ENCODE results near the gene LIPF. TPM values are rescaled to one million over a fixed set of nuclear protein-coding genes. Genes with fewer than 3 reads are reported as not detected.

LIPF gene
- total RNA-seq, 1 donor, result not detected

DNA sequence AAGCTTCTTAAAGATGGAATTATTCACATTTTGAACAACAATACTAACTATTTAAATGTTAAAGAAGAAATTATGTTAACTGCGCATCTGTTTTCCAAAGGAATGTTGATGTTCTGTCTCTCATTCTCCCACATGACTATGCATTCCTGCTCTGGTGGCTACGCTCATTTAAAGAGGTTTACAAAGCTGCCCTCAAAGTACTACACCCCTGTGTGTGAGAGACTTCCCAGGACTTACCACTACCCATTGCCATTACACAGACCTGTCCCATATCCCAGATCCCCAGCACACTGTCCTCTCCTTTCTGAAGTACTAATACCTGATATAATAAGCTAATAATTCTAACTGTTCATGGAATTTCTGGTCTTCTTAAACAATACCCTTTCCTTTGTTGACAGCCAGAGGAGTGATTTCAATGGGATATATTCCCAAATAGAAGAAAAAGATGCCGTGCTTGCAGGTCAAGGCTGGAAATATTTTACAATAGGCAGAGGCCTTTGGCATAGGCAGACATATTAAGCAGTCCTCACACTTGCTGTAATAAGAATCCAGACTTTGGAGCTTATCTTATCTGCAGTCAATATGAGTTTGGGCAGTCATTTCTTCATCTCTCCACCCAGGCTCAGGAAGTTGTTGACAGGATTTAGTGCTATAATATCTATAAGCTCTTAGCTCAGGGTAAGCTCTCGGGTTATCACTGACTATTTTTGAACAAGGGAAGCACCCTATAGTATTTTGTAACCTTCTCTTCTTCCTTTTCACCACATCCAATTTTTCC, 12.2 kb downstream of the LIPF start:
- no peak for DNase-seq (ENCODE audit: low read depth in 2 of 3, low spot score in 2 of 3)

GRCh38 chr10:88680958-88681357, 16.7 kb downstream of the LIPF start:
- DNase-seq (ENCODE audit: low read depth in 2 of 3, low spot score in 2 of 3), result no peak

- no peak for DNase-seq (ENCODE audit: low read depth in 2 of 3, low spot score in 2 of 3)
Observed at GRCh38 chr10:88682491-88682890, 18.2 kb downstream of the LIPF start.

DNA sequence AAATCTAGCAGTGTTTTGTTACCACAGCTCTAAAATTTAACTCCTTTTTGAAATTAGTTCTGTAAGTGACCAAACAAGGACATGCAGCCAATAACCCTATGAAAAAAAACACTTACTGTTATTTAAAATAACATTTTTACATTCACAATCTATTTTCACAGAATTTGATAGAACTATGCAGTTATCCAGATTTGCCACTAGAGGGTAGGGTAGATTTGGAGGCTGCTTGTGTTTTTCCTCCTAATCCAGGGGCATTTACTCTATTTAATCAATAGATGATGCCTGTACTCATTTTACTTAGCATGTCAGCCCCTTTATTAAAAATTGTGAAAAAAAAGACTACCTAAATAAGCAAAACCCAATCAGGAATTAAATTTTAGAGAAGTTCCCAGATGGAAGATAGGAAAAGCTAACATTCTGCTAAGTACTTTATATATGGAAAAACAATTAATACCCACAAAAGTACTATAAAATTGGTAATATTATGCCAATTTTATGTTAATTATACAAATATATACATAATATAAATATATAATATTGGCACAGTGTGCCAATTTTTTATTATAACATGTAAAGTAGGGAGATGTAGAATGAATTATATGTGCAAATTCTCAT, 23.7 kb downstream of the LIPF start:
- DNase-seq (ENCODE audit: low read depth in 2 of 3, low spot score in 2 of 3), result peak in 2 of 3 donors; percentile 12 to 33

DNA sequence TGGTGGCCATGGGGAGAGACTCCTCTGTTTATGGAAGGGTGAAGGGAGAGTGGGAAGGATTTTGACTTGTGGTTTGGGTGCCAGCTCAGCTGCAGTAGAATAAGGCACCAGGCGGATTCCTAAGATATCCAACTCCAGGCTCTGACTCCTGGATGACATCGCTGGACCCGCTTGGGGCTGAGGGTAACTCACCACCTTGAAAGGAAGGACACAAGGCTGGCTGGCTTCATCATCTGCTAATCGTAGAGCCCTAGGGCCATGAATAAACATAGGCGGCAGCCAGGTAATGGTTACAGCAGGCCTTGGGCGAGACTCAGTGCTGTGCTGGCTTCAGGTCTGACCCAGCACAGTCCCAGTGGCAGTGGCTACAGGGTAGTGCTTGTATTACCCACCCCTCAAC, 25.1 kb downstream of the LIPF start:
- no peak for DNase-seq (ENCODE audit: low read depth in 2 of 3, low spot score in 2 of 3)

GRCh38 chr10:88693392-88694020, 29.3 kb downstream of the LIPF start:
- peak in 2 of 3 donors; percentile 12 to 35 for DNase-seq (ENCODE audit: low read depth in 2 of 3, low spot score in 2 of 3)

- no peak for DNase-seq (ENCODE audit: low read depth in 2 of 3, low spot score in 2 of 3)
Observed at GRCh38 chr10:88702848-88703597, 38.8 kb downstream of the LIPF start.

DNA sequence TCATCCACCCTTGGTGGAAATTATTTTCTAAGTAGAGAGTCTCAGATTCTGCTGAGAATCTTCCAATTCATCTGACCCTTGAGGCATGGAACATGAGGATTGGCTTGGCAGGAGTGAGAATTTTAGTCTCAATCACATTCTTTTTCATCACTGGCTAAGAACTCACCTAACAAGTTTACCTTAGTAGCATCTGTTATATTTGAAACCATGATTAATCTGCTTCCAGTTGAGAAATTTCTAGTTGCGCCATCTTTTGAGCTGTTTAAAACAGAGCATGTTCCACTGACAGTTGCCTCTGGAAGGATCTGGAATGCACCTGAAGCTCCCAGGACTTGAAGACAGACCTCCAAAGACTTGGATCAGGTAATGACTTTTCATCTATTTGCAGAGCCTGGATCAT, 41.7 kb downstream of the LIPF start, which contains the start of gene LIPK:
Gene LIPK (plus strand): TSS at position 292 of the 400 bp plus-strand sequence. CDS start 18,295 bp downstream, outside the sequence.
- DNase-seq (ENCODE audit: low read depth in 2 of 3, low spot score in 2 of 3), result no peak

DNA sequence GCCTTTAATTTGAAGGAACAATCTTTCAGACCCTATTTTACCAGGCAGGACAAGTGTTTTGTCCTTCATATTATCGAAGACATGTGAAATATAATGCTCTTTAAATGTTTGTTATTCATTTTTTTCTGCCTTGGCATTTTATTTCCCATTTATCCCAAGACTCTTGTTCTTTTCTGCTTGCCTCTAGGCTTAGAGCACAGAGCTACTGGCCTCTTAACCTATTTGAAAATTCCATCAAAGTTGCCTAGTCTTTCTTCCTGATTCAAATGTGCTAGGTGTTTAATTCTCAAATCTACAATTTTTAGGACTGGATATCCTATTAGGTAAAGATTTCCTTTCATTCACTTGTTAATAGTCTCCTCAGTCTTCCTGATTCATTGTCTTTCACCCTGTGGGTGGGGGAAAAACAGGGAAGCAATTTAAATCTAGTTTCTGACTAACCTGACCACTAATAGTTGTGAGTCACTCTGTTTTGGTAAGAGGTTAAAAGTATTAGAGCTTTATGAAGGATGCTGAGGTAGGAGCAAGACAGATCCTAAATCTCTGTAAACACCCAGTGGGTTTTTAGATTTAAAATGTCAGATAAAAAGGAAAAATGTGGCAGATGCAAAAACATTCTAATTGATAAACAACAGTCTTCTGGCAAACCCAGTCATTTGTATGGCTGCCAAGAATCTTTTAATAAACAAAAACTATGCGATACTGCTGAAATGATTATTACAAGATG, 43.4 kb downstream of the LIPF start:
- DNase-seq (ENCODE audit: low read depth in 2 of 3, low spot score in 2 of 3), result no peak

DNA sequence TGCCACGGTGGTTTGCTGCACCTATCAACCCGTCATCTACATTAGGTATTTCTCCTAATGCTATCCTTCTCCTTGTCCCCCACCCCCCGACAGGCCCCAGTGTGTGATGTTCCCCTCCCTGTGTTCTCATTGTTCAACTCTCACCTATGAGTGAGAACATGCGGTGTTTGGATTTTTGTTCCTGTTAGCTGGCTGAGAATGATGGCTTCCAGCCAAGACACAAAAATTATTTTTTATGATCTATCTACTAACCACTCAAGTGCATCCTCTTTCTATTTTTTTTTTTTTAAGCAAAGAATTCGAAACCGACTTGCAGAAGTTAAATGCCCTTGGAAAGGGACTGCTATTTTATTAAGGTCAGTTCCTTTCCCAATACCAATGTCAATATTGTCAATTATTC, 45.1 kb downstream of the LIPF start:
- peak in 1 of 3 donors; percentile 57 for DNase-seq (ENCODE audit: low read depth in 2 of 3, low spot score in 2 of 3)

DNA sequence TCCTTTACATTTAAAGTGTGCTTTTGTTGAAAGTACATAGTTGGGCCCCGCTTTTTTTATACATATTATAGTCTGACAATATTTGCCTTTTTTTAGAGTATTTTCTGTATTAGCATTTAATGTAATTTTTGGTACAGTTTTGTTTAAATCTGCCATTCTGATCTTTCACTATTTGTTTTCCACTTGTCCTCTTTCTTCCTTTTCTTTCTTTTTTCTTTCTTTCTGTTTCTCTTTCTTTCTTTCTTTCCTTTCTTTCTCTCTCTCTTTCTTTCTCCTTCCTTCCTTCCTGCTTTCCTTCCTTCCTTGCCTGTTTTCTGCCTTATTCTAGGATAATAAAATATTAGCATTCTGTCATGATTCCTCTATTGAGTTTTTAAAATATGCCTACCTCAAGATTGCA, 51.3 kb downstream of the LIPF start:
- DNase-seq (ENCODE audit: low read depth in 2 of 3, low spot score in 2 of 3), result no peak

DNA sequence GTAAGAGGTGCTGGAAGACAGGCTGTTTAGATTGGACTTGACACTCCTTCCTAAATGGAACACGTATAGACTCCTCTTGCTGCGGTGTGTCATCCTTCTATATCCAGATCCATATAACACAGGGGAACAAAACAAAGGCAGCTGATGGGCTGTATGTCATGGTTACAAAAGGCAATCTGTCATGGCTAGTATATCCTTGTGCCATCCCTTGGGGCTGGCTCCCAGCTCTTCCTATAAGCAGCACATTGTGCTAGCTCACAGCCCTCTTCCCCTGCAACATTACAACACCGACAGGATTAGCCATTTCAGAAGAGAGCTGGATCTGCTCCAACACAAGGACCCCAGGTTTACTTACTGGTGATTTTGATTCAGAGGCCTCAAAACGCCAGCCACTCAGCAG, 57.1 kb downstream of the LIPF start:
- DNase-seq (ENCODE audit: low read depth in 2 of 3, low spot score in 2 of 3), result no peak

GRCh38 chr10:88725798-88726197, 61.6 kb downstream of the LIPF start:
- DNase-seq (ENCODE audit: low read depth in 2 of 3, low spot score in 2 of 3), result peak in 1 of 3 donors; percentile 58

DNA sequence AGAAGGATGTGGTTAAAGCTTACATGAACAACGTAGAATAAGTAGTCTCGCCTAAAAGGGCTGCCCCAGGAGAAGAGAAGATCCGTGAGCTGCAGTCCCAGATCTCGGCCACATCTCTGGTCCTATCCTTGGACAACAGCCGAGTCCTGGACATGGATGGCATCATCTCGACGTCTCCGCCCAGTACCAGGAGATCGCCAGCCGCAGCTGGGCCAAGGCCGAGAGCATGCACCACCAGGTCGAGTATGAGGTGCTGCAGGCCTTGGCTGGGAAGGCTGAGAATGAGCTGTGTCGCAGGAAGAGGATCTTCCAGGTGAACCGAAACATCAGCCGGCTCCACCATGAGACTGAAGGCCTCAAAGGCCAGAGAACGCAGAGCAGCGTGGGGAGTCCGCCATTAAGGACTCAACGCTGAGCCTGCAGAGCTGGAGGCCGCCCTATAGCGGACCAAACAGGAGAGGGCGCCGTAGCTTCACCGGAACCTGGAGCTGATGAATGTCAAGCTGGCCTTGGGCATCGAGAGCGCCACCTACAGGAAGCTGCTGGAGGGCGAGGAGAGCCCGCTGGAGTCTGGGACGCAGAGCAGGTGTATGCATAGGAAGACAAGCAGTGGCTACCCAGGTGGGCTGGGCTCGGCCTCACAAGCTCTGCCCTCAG, 64.0 kb downstream of the LIPF start:
- DNase-seq (ENCODE audit: low read depth in 2 of 3, low spot score in 2 of 3), result peak in 1 of 3 donors; percentile 16

Other genes with a start within 250 kb of the LIPF start
- gene RNLS, start 81.1 kb upstream of the LIPF start, total RNA-seq, result 8.6 TPM
- 0.27 TPM for gene LIPJ, start 77.7 kb upstream of the LIPF start, total RNA-seq
- gene LIPK, start 41.8 kb downstream of the LIPF start, total RNA-seq, result not detected
- gene LIPN, start 95.6 kb downstream of the LIPF start, total RNA-seq, result not detected
- not detected for gene LIPM, start 138.3 kb downstream of the LIPF start, total RNA-seq
- gene ANKRD22, start 187.4 kb downstream of the LIPF start, total RNA-seq, result under 0.01 TPM
- 39.3 TPM for gene STAMBPL1, start 215.8 kb downstream of the LIPF start, total RNA-seq

All from hematopoietic multipotent progenitor cell (in vitro differentiated cells).